H9 (cell line): ENCODE data around the gene SALL3. TPM values are rescaled to one million over a fixed set of nuclear protein-coding genes. Genes with fewer than 3 reads are reported as not detected.

Experiments
- DNase-seq: peaks from one replicate; pipeline ENCODE4 v3.0.0-alpha.2; 2017
- H2AFZ ChIP-seq: one replicate; pipeline ENCODE4 v1.6.1; 2013; ENCODE audit warnings: mild to moderate bottlenecking, low read length, control low read depth, moderate library complexity
- H2AK5ac ChIP-seq: 2 replicates; pipeline ENCODE4 v1.6.1; 2013; ENCODE audit warnings: low read length, control low read depth, mixed read lengths; ENCODE audit not compliant: insufficient read length
- H2BK120ac ChIP-seq: one replicate; pipeline ENCODE4 v1.6.1; 2013; ENCODE audit warnings: low read depth, mild to moderate bottlenecking, low read length, control low read depth, inconsistent platforms; ENCODE audit not compliant: poor library complexity, severe bottlenecking
- H2BK12ac ChIP-seq: 2 replicates; pipeline ENCODE4 v1.6.1; 2013; ENCODE audit warnings: low read length, control low read depth, mixed read lengths, low read depth; ENCODE audit not compliant: insufficient read length
- H2BK15ac ChIP-seq: 2 replicates; pipeline ENCODE4 v1.6.1; 2013; ENCODE audit warnings: low read depth, low read length, control low read depth
- H2BK20ac ChIP-seq: one replicate; pipeline ENCODE4 v1.6.1; 2013; ENCODE audit warnings: low read depth, mild to moderate bottlenecking, low read length, control low read depth, inconsistent platforms; ENCODE audit not compliant: poor library complexity, severe bottlenecking
- H2BK5ac ChIP-seq: 2 replicates; pipeline ENCODE4 v1.6.1; 2013; ENCODE audit warnings: low read length, control low read depth, mixed read lengths; ENCODE audit not compliant: insufficient read length
- H3K14ac ChIP-seq: 2 replicates; pipeline ENCODE4 v1.6.1; 2013; ENCODE audit warnings: low read length, control low read depth; ENCODE audit not compliant: insufficient read depth
- H3K18ac ChIP-seq: 2 replicates; pipeline ENCODE4 v1.6.1; 2013; ENCODE audit warnings: low read depth, mild to moderate bottlenecking, mixed read lengths, low read length, control low read depth; ENCODE audit not compliant: insufficient read length
- H3K23ac ChIP-seq: 2 replicates; pipeline ENCODE4 v1.6.1; 2013; ENCODE audit warnings: low read length, control low read depth, mixed read lengths, low read depth; ENCODE audit not compliant: insufficient read length
- H3K23me2 ChIP-seq: 2 replicates; pipeline ENCODE4 v1.6.1; 2013; ENCODE audit warnings: low read depth, mild to moderate bottlenecking, mixed read lengths, low read length, control low read depth; ENCODE audit not compliant: insufficient read length, poor library complexity, severe bottlenecking
- H3K27ac ChIP-seq: 2 replicates; pipeline ENCODE4 v1.5.1; 2013; ENCODE audit warnings: low read length, control low read depth, mixed read lengths, low read depth; ENCODE audit not compliant: insufficient read length
- H3K27me3 ChIP-seq: 2 replicates; pipeline ENCODE4 v1.6.1; 2013; ENCODE audit warnings: low read length, control low read depth, inconsistent platforms; ENCODE audit not compliant: insufficient read depth
- H3K4ac ChIP-seq: 2 replicates; pipeline ENCODE4 v1.6.1; 2013; ENCODE audit warnings: low read depth, mild to moderate bottlenecking, control low read depth, inconsistent platforms, low read length, moderate library complexity
- H3K4me1 ChIP-seq: 2 replicates; pipeline ENCODE4 v1.6.1; 2013; ENCODE audit warnings: low read length, control low read depth, inconsistent platforms; ENCODE audit not compliant: insufficient read depth
- H3K4me2 ChIP-seq: 2 replicates; pipeline ENCODE4 v1.6.1; 2013; ENCODE audit warnings: low read length, control low read depth, mixed read lengths; ENCODE audit not compliant: insufficient read length, insufficient read depth
- H3K56ac ChIP-seq: 2 replicates; pipeline ENCODE4 v1.6.1; 2013; ENCODE audit warnings: low read depth, mild to moderate bottlenecking, mixed read lengths, low read length, control low read depth; ENCODE audit not compliant: insufficient read length
- H3K79me1 ChIP-seq: 2 replicates; pipeline ENCODE4 v1.6.1; 2013; ENCODE audit warnings: low read depth, mild to moderate bottlenecking, moderate library complexity, low read length, control low read depth, inconsistent platforms; ENCODE audit not compliant: insufficient read depth, poor library complexity, severe bottlenecking
- H3K79me2 ChIP-seq: 2 replicates; pipeline ENCODE4 v1.6.1; 2013; ENCODE audit warnings: low read length, control low read depth, inconsistent platforms; ENCODE audit not compliant: insufficient read depth
- H3K9ac ChIP-seq: 2 replicates; pipeline ENCODE4 v1.6.1; 2013; ENCODE audit warnings: low read length, control low read depth, mixed read lengths; ENCODE audit not compliant: insufficient read length; ENCODE audit errors: extremely low read depth
- H3K9me3 ChIP-seq: one replicate; pipeline ENCODE4 v1.6.1; 2013; ENCODE audit warnings: low read depth, low read length, inconsistent platforms; ENCODE audit not compliant: control insufficient read depth
- H3T11ph ChIP-seq: one replicate; pipeline ENCODE4 v1.6.1; 2013; ENCODE audit warnings: mild to moderate bottlenecking, low read length, control low read depth, inconsistent platforms
- H4K20me1 ChIP-seq: one replicate; pipeline ENCODE4 v1.6.1; 2013; ENCODE audit not compliant: control insufficient read depth, insufficient read length, insufficient read depth
- H4K5ac ChIP-seq: 2 replicates; pipeline ENCODE4 v1.6.1; 2013; ENCODE audit warnings: low read depth, mild to moderate bottlenecking, mixed read lengths, low read length, control low read depth; ENCODE audit not compliant: insufficient read length
- H4K8ac ChIP-seq: replicated peaks from 2 replicates; pipeline ENCODE4 v1.6.1; 2013; ENCODE audit warnings: low read length, control low read depth, mixed read lengths, low read depth; ENCODE audit not compliant: insufficient read length
- H4K91ac ChIP-seq: 2 replicates; pipeline ENCODE4 v1.6.1; 2013; ENCODE audit warnings: low read depth, mild to moderate bottlenecking, moderate library complexity, mixed read lengths, low read length, control low read depth; ENCODE audit not compliant: insufficient read length
- H3K27ac Mint-ChIP-seq, 3 experiments: 2 replicates in 2 of 3; 3 replicates in 1 of 3; pipeline ENCODE4 v1.8.0; 2020 to 2021; ENCODE audit warnings: mixed read lengths in 3 of 3, mild to moderate bottlenecking in 1 of 3, moderate library complexity in 1 of 3
- H3K27me3 Mint-ChIP-seq: 2 replicates; pipeline ENCODE4 v1.8.0; 2021; ENCODE audit warnings: low read depth, mild to moderate bottlenecking, moderate library complexity, mixed read lengths
- H3K36me3 Mint-ChIP-seq, 3 experiments: 2 replicates in 2 of 3; 3 replicates in 1 of 3; pipeline ENCODE4 v1.8.0; 2020 to 2021; ENCODE audit warnings: low read depth in 3 of 3, mixed read lengths in 3 of 3; ENCODE audit not compliant: insufficient read depth in 1 of 3
- H3K4me1 Mint-ChIP-seq, 2 experiments: 2 replicates each; pipeline ENCODE4 v1.8.0; 2020; ENCODE audit warnings: mixed read lengths in 2 of 2
- H3K4me3 Mint-ChIP-seq, 2 experiments: 2 replicates in 1 of 2; 3 replicates in 1 of 2; pipeline ENCODE4 v1.8.0; 2020 to 2021; ENCODE audit warnings: mild to moderate bottlenecking in 2 of 2, mixed read lengths in 2 of 2, moderate library complexity in 1 of 2
- H3K9me3 Mint-ChIP-seq, 2 experiments: 2 replicates in 1 of 2; 3 replicates in 1 of 2; pipeline ENCODE4 v1.8.0; 2020; ENCODE audit warnings: mild to moderate bottlenecking in 2 of 2, mixed read lengths in 2 of 2, moderate library complexity in 1 of 2
- WGBS: extraction: QIAGEN DNeasy Blood & Tissue Kit; methylation state at CpG from one replicate; pipeline ENCODE4 v1.1.7; 2013; ENCODE audit warnings: missing lambda C conversion rate, low lambda C conversion rate, mixed read lengths; ENCODE audit not compliant: insufficient read length; ENCODE audit errors: extremely low coverage; 5-methylcytosine and 5-hydroxymethylcytosine counted together
- total RNA-seq: library from RNA; stranded (reverse); gene quantifications from 2 replicates; pipeline ENCODE4 v1.2.1, GENCODE V29; 2021
- TF ChIP-seq, protein P1 (sequence below): fragments of 200-600 bp; sonication (generic); conservative IDR thresholded peaks from 3 replicates; pipeline ENCODE4 v1.8.0; 2021; ENCODE audit warnings: antibody characterized with exemption, mild to moderate bottlenecking

Gene SALL3
- total RNA-seq, 1 experiment from 2014 or later, result 52.4 TPM

DNA sequence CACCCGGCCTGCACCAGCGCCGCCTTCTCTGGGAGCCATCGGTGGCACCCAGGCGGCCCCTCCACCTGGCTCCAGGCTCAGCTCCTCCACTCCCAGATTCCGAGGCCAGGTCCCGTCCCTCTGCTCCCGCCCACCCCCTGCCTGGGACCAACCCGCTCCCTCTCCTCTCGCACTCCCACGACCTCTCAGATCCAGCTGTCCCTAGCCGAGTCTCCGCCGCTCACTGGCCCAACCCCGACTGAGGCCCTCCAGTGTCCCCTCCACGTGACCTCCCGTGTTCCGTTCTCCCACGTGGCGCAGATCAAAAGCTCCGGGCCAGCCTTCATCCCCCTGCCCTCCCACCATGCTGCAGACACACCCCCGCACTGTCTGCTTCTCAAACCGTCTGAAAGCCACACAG lies 14.4 kb upstream of the SALL3 start:
- Histone ChIP-seq H3K4me1 (no peaks in the 10 kb centered on the region), H4K91ac (no peak overlapping the region), H3K18ac (no peak overlapping the region), H3K9me3 (no peaks in the 10 kb centered on the region), H2BK5ac (no peak overlapping the region), H3K79me2 (no peaks in the 10 kb centered on the region), H2BK12ac (no peak overlapping the region), H3K27me3 (peaks cover under 1% of the 10 kb centered on the region; the same call in 1 of the 2 replicates), H4K8ac (no peak overlapping the region), H2AK5ac (no peak overlapping the region), H3K79me1 (no peaks in the 10 kb centered on the region), H3K23me2 (peaks cover 3% of the 10 kb centered on the region), H3K27ac (no peak overlapping the region), H2AFZ (no peak overlapping the region), H3T11ph (no peak overlapping the region), H3K4ac (no peak overlapping the region), H2BK120ac (no peak overlapping the region), H3K14ac (no peak overlapping the region), H2BK15ac (no peak overlapping the region), H4K5ac (no peak overlapping the region), H4K20me1 (no peaks in the 10 kb centered on the region), H3K56ac (no peak overlapping the region), H3K23ac (no peak overlapping the region), H2BK20ac (no peak overlapping the region), H3K4me2 (no peak overlapping the region), H3K9ac (no peak overlapping the region)
- Mint-ChIP-seq H3K36me3 (peaks cover 3 to 15% (median 9%) of the 10 kb centered on the region in 3 experiments; a peak in 6 of 7 replicates), H3K27me3 (peaks cover 33% of the 10 kb centered on the region), H3K4me1 (peaks cover 0 to 3% of the 10 kb centered on the region in 2 experiments; a peak in 1 of 4 replicates), H3K27ac (no peak overlapping the region), H3K4me3 (no peak overlapping the region), H3K9me3 (peaks cover 18 to 19% of the 10 kb centered on the region in 2 experiments)
- WGBS, result no CpG with 5 or more reads among the region's 23 CpGs
- DNase-seq, result peak; percentile 33
- TF ChIP-seq, protein P1, sequence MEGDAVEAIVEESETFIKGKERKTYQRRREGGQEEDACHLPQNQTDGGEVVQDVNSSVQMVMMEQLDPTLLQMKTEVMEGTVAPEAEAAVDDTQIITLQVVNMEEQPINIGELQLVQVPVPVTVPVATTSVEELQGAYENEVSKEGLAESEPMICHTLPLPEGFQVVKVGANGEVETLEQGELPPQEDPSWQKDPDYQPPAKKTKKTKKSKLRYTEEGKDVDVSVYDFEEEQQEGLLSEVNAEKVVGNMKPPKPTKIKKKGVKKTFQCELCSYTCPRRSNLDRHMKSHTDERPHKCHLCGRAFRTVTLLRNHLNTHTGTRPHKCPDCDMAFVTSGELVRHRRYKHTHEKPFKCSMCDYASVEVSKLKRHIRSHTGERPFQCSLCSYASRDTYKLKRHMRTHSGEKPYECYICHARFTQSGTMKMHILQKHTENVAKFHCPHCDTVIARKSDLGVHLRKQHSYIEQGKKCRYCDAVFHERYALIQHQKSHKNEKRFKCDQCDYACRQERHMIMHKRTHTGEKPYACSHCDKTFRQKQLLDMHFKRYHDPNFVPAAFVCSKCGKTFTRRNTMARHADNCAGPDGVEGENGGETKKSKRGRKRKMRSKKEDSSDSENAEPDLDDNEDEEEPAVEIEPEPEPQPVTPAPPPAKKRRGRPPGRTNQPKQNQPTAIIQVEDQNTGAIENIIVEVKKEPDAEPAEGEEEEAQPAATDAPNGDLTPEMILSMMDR, result no peak
